DMS153 (cell line): ENCODE data around the gene TMC3.

ENCODE experiments used
- DNase-seq: peaks from one replicate; lab custom pipeline; 2025; lab: John Stamatoyannopoulos, UW

TMC3 gene

DNA sequence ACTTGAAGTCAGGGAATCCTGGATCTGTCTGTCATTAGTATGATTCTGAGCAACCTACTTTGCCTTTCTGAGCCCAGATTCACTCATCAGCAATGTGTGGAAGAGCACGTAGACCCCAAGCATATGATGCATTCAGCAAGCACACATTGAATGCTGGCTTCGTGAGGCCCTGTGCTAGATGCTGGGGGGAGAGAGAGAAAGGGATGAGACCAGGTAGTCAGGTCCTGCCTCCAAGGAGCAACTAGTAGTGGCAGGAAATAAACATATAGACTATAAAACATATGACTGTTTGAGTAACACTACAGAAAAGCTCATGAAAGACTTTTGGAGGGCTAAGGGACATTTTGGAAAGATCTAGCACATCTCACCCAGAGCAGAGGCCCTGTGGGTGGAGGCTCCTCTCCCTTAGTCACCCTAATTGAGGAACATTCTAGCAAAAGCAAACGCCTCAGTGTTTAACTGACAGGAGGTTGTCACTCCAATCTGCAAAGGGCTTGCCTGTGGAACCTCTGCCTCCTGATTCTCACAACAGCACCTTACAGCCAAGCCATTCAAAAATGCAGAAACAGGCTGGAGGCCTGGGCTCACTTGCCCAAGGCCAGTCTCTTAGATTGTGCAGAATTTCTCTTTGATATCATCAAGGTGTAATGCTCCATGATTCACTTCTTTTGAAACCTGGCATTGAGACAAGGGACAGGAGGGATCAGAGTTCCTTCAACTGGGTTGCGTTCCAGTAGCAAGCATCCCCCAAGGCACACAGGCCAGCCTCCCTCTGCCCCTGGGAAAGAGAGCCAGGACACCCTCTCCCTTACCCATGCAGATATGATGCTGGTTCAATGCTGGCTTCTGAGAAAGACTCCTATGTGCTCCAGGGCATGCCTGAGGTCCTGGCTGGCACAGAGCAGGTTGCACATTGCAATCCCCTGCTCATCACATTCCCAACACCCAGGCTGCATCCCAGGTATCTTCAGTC lies 76.1 kb downstream of the TMC3 start:
- no peak for DNase-seq

DNA sequence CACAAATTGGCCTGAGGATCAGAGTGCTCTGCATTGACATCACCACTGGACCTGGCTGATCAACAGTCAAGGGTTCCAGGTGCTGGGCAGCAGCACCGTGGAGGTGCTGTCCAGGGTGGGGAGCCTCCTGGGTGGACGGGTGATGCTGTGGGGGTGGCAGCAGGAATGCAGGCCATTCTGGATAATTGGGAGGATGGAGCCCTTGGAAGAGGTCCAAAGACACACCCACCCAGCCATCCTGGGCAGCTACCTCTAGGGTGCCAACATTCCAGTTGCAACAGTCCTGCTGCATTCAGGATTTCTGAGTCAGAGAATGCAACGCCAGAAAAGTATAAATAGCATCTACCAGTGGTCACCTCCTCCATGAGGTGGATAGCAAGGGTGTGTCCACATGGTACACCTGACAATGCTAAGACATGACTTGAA lies 76.9 kb downstream of the TMC3 start:
- DNase-seq: no peak

- no peak for DNase-seq
Measured at GRCh38 chr15:81296673-81297072, 77.3 kb downstream of the TMC3 start.

GRCh38 chr15:81296186-81296585 lies 77.8 kb downstream of the TMC3 start:
- DNase-seq: no peak

DNA sequence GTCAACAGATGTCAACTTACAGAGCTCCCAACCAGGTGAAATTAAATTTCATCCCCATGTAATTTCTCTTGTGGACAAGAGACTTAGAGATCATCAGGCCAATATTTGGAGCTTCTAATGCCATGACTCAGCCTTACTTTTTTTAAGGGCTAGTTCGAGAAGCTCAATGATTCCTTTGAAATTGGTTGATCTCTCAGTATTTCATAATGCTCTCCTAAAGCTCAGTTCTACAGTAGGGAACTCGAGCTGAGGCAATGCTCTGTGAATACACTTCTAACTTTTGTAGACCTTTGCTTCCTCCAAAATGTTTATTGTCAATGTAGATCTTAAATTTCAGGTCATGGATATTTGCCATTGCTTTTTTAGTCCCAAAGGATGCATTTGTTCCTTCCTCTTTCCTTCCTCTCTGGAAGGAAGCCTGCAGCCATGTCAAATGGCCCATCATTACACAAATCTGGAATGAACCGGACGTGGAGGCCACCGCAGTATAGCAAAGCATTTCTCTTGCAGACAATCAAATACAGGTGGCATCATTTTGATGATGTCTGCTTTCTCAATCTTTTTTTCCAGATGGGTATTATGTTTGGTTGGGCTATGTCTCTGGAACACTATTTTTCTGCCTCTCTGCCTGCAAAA lies 78.4 kb downstream of the TMC3 start:
- no peak for DNase-seq

DNA sequence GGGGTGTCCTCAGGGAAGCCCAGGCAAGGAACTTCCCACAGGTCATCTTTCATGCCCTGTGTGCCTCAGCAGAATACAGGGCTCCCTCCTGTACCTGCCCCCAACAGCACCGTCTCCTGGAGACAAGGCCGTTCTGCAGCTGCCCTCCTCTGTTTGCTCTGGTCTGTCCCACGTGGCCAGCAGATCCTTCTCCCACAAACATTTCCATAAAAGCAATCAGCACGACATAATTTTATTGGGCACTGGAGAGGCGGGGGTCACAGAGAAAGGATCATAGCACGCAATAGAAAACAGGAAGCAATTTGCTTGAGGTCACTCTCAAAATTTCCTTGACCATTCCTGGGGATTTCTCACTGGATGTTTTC lies 79.5 kb downstream of the TMC3 start:
- peak; percentile 51 for DNase-seq

GRCh38 chr15:81293728-81294515 lies 80.1 kb downstream of the TMC3 start:
- no peak for DNase-seq

DNA sequence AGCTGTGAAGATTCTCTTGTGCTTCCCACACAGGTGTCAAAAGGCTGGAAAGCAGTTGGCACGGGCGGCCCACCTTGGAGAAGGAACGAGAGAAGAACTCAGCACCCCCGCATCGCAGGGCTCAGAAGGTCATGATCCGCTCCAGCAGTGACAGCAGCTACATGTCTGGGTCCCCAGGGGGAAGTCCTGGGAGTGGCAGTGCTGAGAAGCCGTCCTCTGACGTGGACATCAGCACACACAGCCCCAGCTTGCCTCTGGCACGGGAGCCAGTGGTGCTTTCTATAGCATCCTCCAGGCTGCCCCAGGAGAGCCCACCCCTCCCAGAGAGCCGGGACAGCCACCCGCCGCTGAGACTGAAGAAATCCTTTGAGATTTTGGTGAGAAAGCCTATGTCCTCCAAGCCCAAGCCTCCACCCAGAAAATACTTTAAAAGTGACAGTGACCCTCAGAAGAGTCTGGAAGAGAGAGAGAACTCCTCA lies 81.5 kb downstream of the TMC3 start:
- no peak for DNase-seq

GRCh38 chr15:81291916-81292522 lies 82.0 kb downstream of the TMC3 start:
- no peak for DNase-seq

GRCh38 chr15:81289910-81290309 lies 84.1 kb downstream of the TMC3 start:
- no peak for DNase-seq

DNA sequence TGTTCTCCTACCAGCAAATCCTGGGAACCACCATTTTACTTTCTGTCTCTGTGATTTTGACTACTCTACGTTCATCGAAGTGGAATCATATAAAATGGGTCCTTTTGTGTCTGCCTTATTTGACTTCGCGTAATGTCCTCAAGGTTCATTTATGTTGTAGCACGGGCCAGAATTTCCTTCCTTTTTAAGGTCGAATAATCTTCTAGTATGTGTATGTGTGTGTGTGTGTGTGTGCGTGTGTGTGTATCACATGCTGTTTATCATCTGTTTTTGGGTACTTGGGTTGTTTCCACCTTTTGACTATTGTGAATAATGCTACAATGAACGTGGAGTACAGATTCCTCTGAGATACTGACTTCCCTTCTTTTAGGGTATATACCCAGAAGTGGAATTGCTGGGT lies 85.4 kb downstream of the TMC3 start:
- no peak for DNase-seq

GRCh38 chr15:81288040-81288439 lies 86.0 kb downstream of the TMC3 start:
- no peak for DNase-seq

DNA sequence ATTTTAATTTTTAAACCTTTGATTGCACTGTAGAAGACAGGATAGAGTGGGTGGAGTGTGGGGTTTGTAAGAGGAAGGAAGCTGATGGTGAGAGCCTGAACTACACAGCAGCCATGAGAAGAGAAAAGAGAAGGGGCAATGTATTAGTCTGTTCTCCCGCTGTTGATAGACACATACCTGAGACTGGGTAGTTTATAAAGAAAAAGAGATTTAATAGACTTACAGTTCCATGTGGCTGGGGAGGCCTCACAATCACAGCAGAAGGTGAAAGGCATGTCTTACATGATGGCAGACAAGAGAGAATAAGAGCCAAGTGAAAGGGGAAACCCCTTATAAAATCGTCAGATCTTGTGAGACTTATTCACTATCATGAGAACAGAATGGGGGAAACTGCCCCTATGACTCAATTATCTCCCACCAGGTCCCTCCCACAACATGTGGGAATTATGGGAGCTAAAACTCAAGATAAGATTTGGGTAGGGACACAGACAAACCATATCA lies 87.3 kb downstream of the TMC3 start:
- DNase-seq: no peak

DNA sequence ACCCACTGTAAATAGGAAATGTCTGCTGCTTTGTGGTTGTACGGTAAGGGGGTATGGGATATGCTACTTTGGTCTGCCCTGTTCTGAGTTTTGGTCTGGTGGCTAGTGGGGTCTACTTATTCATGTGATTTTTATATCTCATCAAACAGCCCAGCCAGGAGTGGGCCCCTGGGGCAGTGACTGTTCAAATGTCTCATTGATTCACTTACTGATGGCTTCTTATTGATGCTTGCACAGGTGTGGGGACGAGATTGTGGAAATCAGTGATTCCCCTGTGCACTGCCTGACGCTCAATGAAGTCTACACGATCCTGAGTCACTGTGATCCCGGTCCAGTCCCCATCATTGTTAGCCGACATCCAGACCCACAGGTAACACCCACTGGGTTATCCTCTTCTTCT lies 88.6 kb downstream of the TMC3 start:
- DNase-seq: no peak

- no peak for DNase-seq
Measured at GRCh38 chr15:81284256-81285031, 89.6 kb downstream of the TMC3 start.

DNA sequence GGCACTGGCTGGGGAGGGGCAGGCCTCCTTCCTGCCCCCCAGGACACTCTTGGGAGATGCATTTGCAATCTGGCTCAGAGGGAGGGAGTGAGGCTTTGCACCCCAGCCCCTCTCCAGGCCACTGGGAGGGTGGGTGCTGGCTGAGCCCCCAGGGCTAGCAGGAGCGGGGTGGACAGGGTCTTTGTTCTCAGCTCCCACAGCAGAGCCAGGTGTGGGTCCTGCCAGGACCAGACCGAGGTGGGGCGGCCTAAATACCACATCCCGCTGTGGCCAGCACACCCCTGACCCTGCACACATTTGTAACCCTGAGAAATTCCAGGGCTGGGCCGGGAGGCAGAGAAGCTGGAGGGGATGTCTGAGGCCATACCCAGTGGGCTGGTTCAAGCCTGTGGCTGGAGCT lies 91.1 kb downstream of the TMC3 start:
- no peak for DNase-seq

DNA sequence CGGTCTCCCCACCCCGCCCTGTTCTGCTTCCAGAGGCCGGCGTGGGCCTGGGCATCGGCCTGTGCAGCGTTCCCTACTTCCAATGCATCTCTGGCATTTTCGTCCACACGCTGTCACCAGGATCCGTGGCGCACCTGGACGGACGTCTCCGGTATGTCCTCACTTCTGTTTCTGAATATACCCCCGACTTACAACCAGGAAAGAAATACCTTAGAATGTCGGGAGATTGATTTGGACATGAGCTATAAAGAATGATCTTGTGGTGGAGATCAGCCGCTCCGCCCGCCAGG lies 91.5 kb downstream of the TMC3 start:
- DNase-seq: no peak

- no peak for DNase-seq
Measured at GRCh38 chr15:81281766-81282605, 92.0 kb downstream of the TMC3 start.

DNA sequence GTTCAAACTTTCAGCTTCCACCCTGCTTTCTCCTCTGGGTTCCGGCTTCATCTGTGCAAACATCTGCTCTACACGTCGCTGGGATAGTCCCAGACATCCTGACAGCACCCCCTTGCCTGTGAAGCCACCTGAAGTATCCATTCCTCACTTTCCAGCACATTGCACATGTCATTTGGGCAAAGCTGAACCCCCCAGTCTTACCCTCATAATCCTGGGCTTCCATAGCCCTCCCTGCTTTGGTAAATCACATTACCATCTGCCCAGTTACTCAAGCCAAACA lies 92.6 kb downstream of the TMC3 start:
- DNase-seq: no peak
